ENCODE results near the gene LAG3. TPM values are rescaled to one million over a fixed set of nuclear protein-coding genes. Genes with fewer than 3 reads are reported as not detected.

The LAG3 gene
- total RNA-seq, 1 experiment from 2014 or later = 1.9 TPM

GRCh38 chr12:6766651-6767349 is 5.5 kb upstream of the LAG3 start:
- Mint-ChIP-seq H3K9me3 (ENCODE audit: unreplicated experiment) (no peaks in the 10 kb centered on the region), H3K27ac (ENCODE audit: unreplicated experiment) (peak overlapping the region; percentile 84), H3K4me3 (ENCODE audit: unreplicated experiment) (peak overlapping the region; percentile 92), H3K36me3 (ENCODE audit: insufficient read depth, unreplicated experiment) (peaks cover 25% of the 10 kb centered on the region), H3K27me3 (ENCODE audit: insufficient read depth, unreplicated experiment) (no peaks in the 10 kb centered on the region), H3K4me1 (ENCODE audit: low read depth, unreplicated experiment) (peaks cover 47% of the 10 kb centered on the region)
- Histone ChIP-seq H3K9me3 (no peaks in the 10 kb centered on the region), H3K27me3 (replicated peaks; ENCODE audit: control insufficient read depth, insufficient read depth, low read length) (no peaks in the 10 kb centered on the region), H3K4me3 (ENCODE audit: low read depth, low read length) (peak overlapping the region; percentile 87), H3K4me1 (peaks cover 44% of the 10 kb centered on the region), H3K36me3 (ENCODE audit: control insufficient read depth, insufficient read depth, low read length) (peaks cover 9% of the 10 kb centered on the region; the same call in 1 of the 2 replicates)
- BruUV-seq (replicated peaks) = no TSS peak
- ChIA-PET CTCF (interaction anchor here (0.5 to 3.2 kb wide), 31 partner anchors 8 to 377 kb away, joined by 3 to 135 read pairs (median 5); partner anchors contain the start of genes CDCA3, COPS7A, GPR162 and LPCAT3), POLR2A (interaction anchor here (0.6 to 3.2 kb wide), 9 partner anchors 8 to 257 kb away, joined by 3 to 42 read pairs (median 10); partner anchors contain the start of genes CDCA3, COPS7A, GPR162 and MLF2)
- DNase-seq = peak; percentile 87 to 94
- intact Hi-C loops (cut with micrococcal nuclease; ENCODE audit: unreplicated experiment) = loop anchor here (1.0 kb wide), 2 partner anchors 13 kb away; partner anchors contain the start of gene MLF2
- TF ChIP-seq CTCF (IDR thresholded peaks at IDR 0.05; ENCODE audit: insufficient read depth in 1 of 2, low read depth in 1 of 2, low read length in 1 of 2, severe bottlenecking in 1 of 2, unreplicated experiment in 1 of 2) = peak; percentile 62 to 74

- peak in 1 of 2 experiments; percentile 43 for DNase-seq
- Mint-ChIP-seq H3K4me1 (ENCODE audit: low read depth, unreplicated experiment) (peaks cover 46% of the 10 kb centered on the region), H3K9me3 (ENCODE audit: unreplicated experiment) (no peaks in the 10 kb centered on the region), H3K4me3 (ENCODE audit: unreplicated experiment) (peak overlapping the region; percentile 92), H3K27ac (ENCODE audit: unreplicated experiment) (peak overlapping the region; percentile 84), H3K36me3 (ENCODE audit: insufficient read depth, unreplicated experiment) (peaks cover 25% of the 10 kb centered on the region), H3K27me3 (ENCODE audit: insufficient read depth, unreplicated experiment) (no peaks in the 10 kb centered on the region)
- intact Hi-C loops (cut with micrococcal nuclease; ENCODE audit: unreplicated experiment) = loop anchor here (1.0 kb wide), 1 partner anchor 12 kb away; no protein-coding TSS in a partner anchor
- H3K9me3 ChIP-seq = no peaks in the 10 kb centered on the region
- H3K4me3 ChIP-seq (ENCODE audit: low read depth, low read length) = peak overlapping the region; percentile 87
- no peaks in the 10 kb centered on the region for H3K27me3 ChIP-seq (replicated peaks; ENCODE audit: control insufficient read depth, insufficient read depth, low read length)
- H3K4me1 ChIP-seq = peaks cover 44% of the 10 kb centered on the region
- peaks cover 9% of the 10 kb centered on the region; the same call in 1 of the 2 replicates for H3K36me3 ChIP-seq (ENCODE audit: control insufficient read depth, insufficient read depth, low read length)
- TSS peak; percentile 56 for BruUV-seq (replicated peaks)
- POLR2A ChIA-PET = interaction anchor here (0.6 to 3.2 kb wide), 8 partner anchors 8 to 84 kb away, joined by 5 to 42 read pairs (median 12); partner anchors contain the start of genes CDCA3, COPS7A, MLF2 and USP5
- CTCF ChIA-PET = interaction anchor here (0.5 to 3.2 kb wide), 21 partner anchors 7 to 200 kb away, joined by 3 to 135 read pairs (median 7); partner anchors contain the start of genes CDCA3, COPS7A, GPR162 and MLF2
- TF ChIP-seq CTCF (IDR thresholded peaks at IDR 0.05; ENCODE audit: insufficient read depth in 1 of 2, low read depth in 1 of 2, low read length in 1 of 2, severe bottlenecking in 1 of 2, unreplicated experiment in 1 of 2) = no peak
Observed at GRCh38 chr12:6767353-6768319, 4.7 kb upstream of the LAG3 start.
